GM23338 (cell line): ENCODE measurements around the gene IQCE. TPM values are rescaled to one million over a fixed set of nuclear protein-coding genes. Genes with fewer than 3 reads are reported as not detected.

Source experiments
- ATAC-seq: fragments of 200-7000 bp; cut with Tn5 transposase; 3 replicates; pipeline ENCODE4 v1.9.1; 2020
- DNase-seq: peaks from one replicate; pipeline ENCODE4 v3.0.0-alpha.2; 2015; ENCODE audit warnings: low spot score
- H2AFZ ChIP-seq: fragments of 200-600 bp; sonication (generic); 2 replicates; pipeline ENCODE4 v1.8.0; 2016; ENCODE audit warnings: antibody characterized with exemption, mild to moderate bottlenecking, moderate library complexity
- H3F3A ChIP-seq: fragments of 200-600 bp; sonication (generic); replicated peaks from 2 replicates; pipeline ENCODE4 v1.8.0; 2017; ENCODE audit warnings: antibody characterized with exemption, mixed run types, low read depth
- H3K27ac ChIP-seq: fragments of 200-600 bp; sonication (generic); 2 replicates; pipeline ENCODE4 v1.6.1; 2016; ENCODE audit warnings: low read depth
- H3K27me3 ChIP-seq: fragments of 200-600 bp; sonication (generic); 2 replicates; pipeline ENCODE4 v1.8.0; 2016; ENCODE audit warnings: mild to moderate bottlenecking, mixed run types, moderate library complexity; ENCODE audit not compliant: insufficient read depth
- H3K36me3 ChIP-seq: fragments of 200-600 bp; sonication (generic); 2 replicates; pipeline ENCODE4 v1.8.0; 2016; ENCODE audit warnings: mild to moderate bottlenecking; ENCODE audit not compliant: insufficient read depth
- H3K4me1 ChIP-seq: fragments of 200-600 bp; sonication (generic); 2 replicates; pipeline ENCODE4 v1.8.0; 2016; ENCODE audit warnings: mild to moderate bottlenecking, moderate library complexity; ENCODE audit not compliant: insufficient read depth
- H3K4me2 ChIP-seq: fragments of 200-600 bp; sonication (generic); 2 replicates; pipeline ENCODE4 v1.7.1; 2017; ENCODE audit warnings: mixed run types
- H3K4me3 ChIP-seq: fragments of 200-600 bp; sonication (generic); 2 replicates; pipeline ENCODE4 v1.6.1; 2016; ENCODE audit warnings: mixed run types
- H3K79me2 ChIP-seq: fragments of 200-600 bp; sonication (generic); replicated peaks from 2 replicates; pipeline ENCODE4 v1.8.0; 2017; ENCODE audit warnings: mild to moderate bottlenecking; ENCODE audit not compliant: insufficient read depth
- H3K9me2 ChIP-seq: fragments of 200-600 bp; sonication (generic); 2 replicates; pipeline ENCODE4 v1.8.0; 2017; ENCODE audit not compliant: insufficient read depth
- H4K20me1 ChIP-seq: fragments of 200-600 bp; sonication (generic); replicated peaks from 2 replicates; pipeline ENCODE4 v1.8.0; 2017; ENCODE audit warnings: mild to moderate bottlenecking; ENCODE audit not compliant: insufficient read depth
- H3K27ac Mint-ChIP-seq: 2 replicates; pipeline ENCODE4 v1.8.0; 2020; ENCODE audit warnings: inconsistent platforms, mild to moderate bottlenecking, moderate library complexity, mixed read lengths
- H3K27me3 Mint-ChIP-seq: 3 replicates; pipeline ENCODE4 v1.8.0; 2022; ENCODE audit warnings: low read depth, mild to moderate bottlenecking, moderate library complexity, mixed read lengths, inconsistent platforms; ENCODE audit not compliant: insufficient read depth, poor library complexity
- H3K36me3 Mint-ChIP-seq: 3 replicates; pipeline ENCODE4 v1.8.0; 2021; ENCODE audit warnings: low read depth, mild to moderate bottlenecking, inconsistent platforms, moderate library complexity, mixed read lengths
- H3K4me1 Mint-ChIP-seq: 3 replicates; pipeline ENCODE4 v1.8.0; 2020; ENCODE audit warnings: mild to moderate bottlenecking, inconsistent platforms, mixed read lengths
- H3K4me3 Mint-ChIP-seq: 3 replicates; pipeline ENCODE4 v1.8.0; 2021; ENCODE audit warnings: moderate library complexity, mild to moderate bottlenecking, inconsistent platforms, mixed read lengths
- H3K9me3 Mint-ChIP-seq: 3 replicates; pipeline ENCODE4 v1.8.0; 2020; ENCODE audit warnings: moderate library complexity, mild to moderate bottlenecking, inconsistent platforms, mixed read lengths
- CREB1 ChIP-seq: fragments of 250-450 bp; sonication (Bioruptor Pico); IDR thresholded peaks from 2 replicates; pipeline ENCODE4 v1.5.0; 2020; ENCODE audit warnings: low read depth, mild to moderate bottlenecking, moderate library complexity
- CTCF ChIP-seq, 2 experiments: fragments of 200-600 bp in 1 of 2; sonication (generic) in 1 of 2; conservative IDR thresholded peaks; 2 replicates each; pipeline versions ENCODE4 v1.5.1 to v1.6.1; 2016 to 2017; ENCODE audit warnings: antibody characterized with exemption in 2 of 2, low read depth in 2 of 2, mild to moderate bottlenecking in 2 of 2, moderate library complexity in 1 of 2
- ETS1 ChIP-seq: IDR thresholded peaks from 2 replicates; pipeline ENCODE4 v1.6.1; 2016; ENCODE audit warnings: antibody characterized with exemption
- EZH2 ChIP-seq: fragments of 200-600 bp; sonication (generic); IDR thresholded peaks from one replicate; pipeline ENCODE4 v1.8.0; 2017; ENCODE audit warnings: antibody characterized with exemption, mild to moderate bottlenecking, low read depth; ENCODE audit not compliant: unreplicated experiment
- EZH2phosphoT487 ChIP-seq: fragments of 200-600 bp; sonication (generic); IDR thresholded peaks from one replicate; pipeline ENCODE4 v1.8.1; 2018; ENCODE audit warnings: antibody characterized with exemption; ENCODE audit not compliant: unreplicated experiment
- JUNB ChIP-seq: IDR thresholded peaks from one replicate; pipeline ENCODE4 v1.6.1; 2016; ENCODE audit warnings: antibody characterized with exemption; ENCODE audit not compliant: unreplicated experiment
- NANOG ChIP-seq: IDR thresholded peaks from 2 replicates; pipeline ENCODE4 v1.6.1; 2016; ENCODE audit warnings: antibody characterized with exemption, borderline replicate concordance
- POLR2AphosphoS5 ChIP-seq: IDR thresholded peaks from 2 replicates; pipeline ENCODE4 v1.6.1; 2016; ENCODE audit warnings: antibody characterized with exemption, low read depth
- REST ChIP-seq: IDR thresholded peaks from one replicate; pipeline ENCODE4 v1.6.1; 2018; ENCODE audit warnings: antibody characterized with exemption; ENCODE audit not compliant: unreplicated experiment
- STAT1 ChIP-seq: IDR thresholded peaks from one replicate; pipeline ENCODE4 v1.6.1; 2016; ENCODE audit warnings: antibody characterized with exemption; ENCODE audit not compliant: unreplicated experiment
- ZNF114 ChIP-seq: fragments of 250-450 bp; sonication (Bioruptor Pico); IDR thresholded peaks from 2 replicates; pipeline ENCODE4 v1.5.0; 2020; ENCODE audit warnings: mild to moderate bottlenecking, moderate library complexity
- ZNF331 ChIP-seq: fragments of 250-450 bp; sonication (Bioruptor Pico); IDR thresholded peaks from 2 replicates; pipeline ENCODE4 v1.5.0; 2020; ENCODE audit warnings: low read depth, mild to moderate bottlenecking, moderate library complexity
- ZNF462 ChIP-seq: fragments of 250-450 bp; sonication (Bioruptor Pico); IDR thresholded peaks from 2 replicates; pipeline ENCODE4 v1.5.0; 2020; ENCODE audit warnings: mild to moderate bottlenecking, moderate library complexity
- polyA plus RNA-seq: library from polyadenylated mRNA; unstranded; fragments of >200 nt; fragmentation: Nextera tagmentation; extraction: Ambion mirVana; gene quantifications from 2 replicates; pipeline ENCODE4 v1.2.1, GENCODE V29; 2016
- total RNA-seq: library from RNA; depleted of rRNA; stranded (reverse); fragments of >200 nt; shearing (Covaris generic); gene quantifications from 2 replicates; pipeline ENCODE4 v1.2.3, GENCODE V29; 2014

The IQCE gene
- total and polyA plus RNA-seq, 2 experiments from 2014 or later: 5.0 to 7.7 TPM

- Histone ChIP-seq H3K4me2 (no peak overlapping the region), H2AFZ (no peak overlapping the region), H3F3A (0 out of 2 replicates have a peak, but pooled peaks cover 8% of the 10 kb centered on the region), H3K4me1 (peaks cover 2% of the 10 kb centered on the region), H3K36me3 (no peaks in the 10 kb centered on the region), H4K20me1 (no peaks in the 10 kb centered on the region), H3K27ac (no peak overlapping the region), H3K9me2 (peaks cover 9% of the 10 kb centered on the region; the same call in 1 of the 2 replicates), H3K27me3 (no peaks in the 10 kb centered on the region), H3K4me3 (no peak overlapping the region), H3K79me2 (no peaks in the 10 kb centered on the region)
- ATAC-seq (no peak), DNase-seq (no peak)
- no peaks in the 10 kb centered on the region for H3K36me3 Mint-ChIP-seq
- H3K4me3 Mint-ChIP-seq: no peak overlapping the region
- no peak for TF ChIP-seq CREB1
- no peak for TF ChIP-seq ZNF462
- no peak for TF ChIP-seq ZNF114
- TF ChIP-seq ETS1: no peak
- TF ChIP-seq REST: no peak
- TF ChIP-seq ZNF331: no peak
- no peak for TF ChIP-seq EZH2
- no peak for TF ChIP-seq JUNB
- TF ChIP-seq POLR2AphosphoS5: no peak
- no peak for TF ChIP-seq CTCF (conservative IDR thresholded peaks at IDR 0.05; ENCODE audit: low read depth in 2 of 2)
- TF ChIP-seq NANOG: no peak
- no peak for TF ChIP-seq EZH2phosphoT487
- TF ChIP-seq STAT1: no peak
- H3K9me3 Mint-ChIP-seq: no peaks in the 10 kb centered on the region
- H3K4me1 Mint-ChIP-seq: peaks cover 15% of the 10 kb centered on the region; the same call in 2 of the 3 replicates
- H3K27ac Mint-ChIP-seq: no peak overlapping the region
- peaks cover 10% of the 10 kb centered on the region for H3K27me3 Mint-ChIP-seq
Observed at GRCh38 chr7:2511769-2512168, 47.0 kb upstream of the IQCE start.
